H1 (cell line): ENCODE results near the gene BLMH. TPM values are rescaled to one million over a fixed set of nuclear protein-coding genes. Genes with fewer than 3 reads are reported as not detected.

Experiments used
- CTCF ChIA-PET: fragments of 300-600 bp; sonication (Branson Sonifier 250); formaldehyde crosslinking; loops from one replicate; lab custom pipeline; 2021; ENCODE audit not compliant: partially characterized antibody; lab: Charles Lee
- POLR2A ChIA-PET: fragments of 300-600 bp; sonication (Branson Sonifier 250); formaldehyde crosslinking; loops from one replicate; lab custom pipeline; 2021; ENCODE audit warnings: inconsistent platforms; ENCODE audit not compliant: partially characterized antibody; lab: Charles Lee
- DNase-seq, 2 experiments: peaks; one replicate each; pipeline versions ENCODE4 v3.0.0 to v3.0.0-alpha.2; 2010 to 2022; ENCODE audit warnings: low spot score in 2 of 2, low read depth in 1 of 2, mixed read lengths in 1 of 2
- FAIRE-seq: peaks from 2 replicates; lab custom pipeline; 2011; peaks lifted over from hg19 to GRCh38; lab: Jason Lieb, UNC
- H2AFZ ChIP-seq: 2 replicates; pipeline ENCODE4 v1.8.1; 2012; ENCODE audit warnings: low read length, inconsistent platforms
- H2AK5ac ChIP-seq: 2 replicates; pipeline ENCODE4 v1.6.1; 2013; ENCODE audit warnings: low read depth, low read length
- H2BK120ac ChIP-seq: replicated peaks from 2 replicates; pipeline ENCODE3; 2013; ENCODE audit warnings: low read depth, low read length, inconsistent platforms
- H2BK12ac ChIP-seq: 2 replicates; pipeline ENCODE4 v1.6.1; 2013; ENCODE audit warnings: low read depth, low read length
- H2BK15ac ChIP-seq: 2 replicates; pipeline ENCODE4 v1.6.1; 2013; ENCODE audit warnings: low read length
- H2BK20ac ChIP-seq: 2 replicates; pipeline ENCODE4 v1.6.1; 2013; ENCODE audit warnings: low read length
- H2BK5ac ChIP-seq: 2 replicates; pipeline ENCODE4 v1.6.1; 2013; ENCODE audit warnings: low read depth, low read length
- H3K14ac ChIP-seq: 2 replicates; pipeline ENCODE4 v1.6.1; 2013; ENCODE audit warnings: inconsistent platforms; ENCODE audit not compliant: insufficient read length
- H3K18ac ChIP-seq: 2 replicates; pipeline ENCODE4 v1.6.1; 2013; ENCODE audit warnings: low read length; ENCODE audit errors: extremely low read depth
- H3K23ac ChIP-seq: 2 replicates; pipeline ENCODE4 v1.6.1; 2013; ENCODE audit warnings: inconsistent platforms; ENCODE audit not compliant: insufficient read length
- H3K23me2 ChIP-seq: 2 replicates; pipeline ENCODE4 v1.6.1; 2013; ENCODE audit warnings: low read depth, low read length
- H3K27ac ChIP-seq: 2 replicates; pipeline ENCODE4 v1.6.1; 2011; ENCODE audit warnings: low read depth, low read length, inconsistent platforms
- H3K27me3 ChIP-seq, 4 experiments: replicated peaks in 1 of 4; 1 replicate in 1 of 4; 2 replicates in 3 of 4; pipeline versions ENCODE4 v1.6.1 to v1.8.1; 2011 to 2013; ENCODE audit warnings: low read length in 3 of 4, mild to moderate bottlenecking in 3 of 4, inconsistent platforms in 2 of 4, mixed read lengths in 2 of 4, moderate library complexity in 1 of 4; ENCODE audit not compliant: control insufficient read depth in 3 of 4, insufficient read depth in 3 of 4; ENCODE audit errors: extremely low read depth in 1 of 4
- H3K36me3 ChIP-seq, 4 experiments: 2 replicates each; pipeline versions ENCODE4 v1.6.1 to v1.8.1; 2011 to 2013; ENCODE audit warnings: mild to moderate bottlenecking in 4 of 4, low read length in 3 of 4, moderate library complexity in 2 of 4, control low read depth in 1 of 4, inconsistent platforms in 1 of 4; ENCODE audit not compliant: insufficient read depth in 4 of 4, control insufficient read depth in 2 of 4
- H3K4ac ChIP-seq: replicated peaks from 2 replicates; pipeline ENCODE3; 2013; ENCODE audit warnings: low read length, low read depth, mixed read lengths, inconsistent platforms; ENCODE audit not compliant: insufficient read length
- H3K4me1 ChIP-seq, 4 experiments: replicated peaks in 1 of 4; 1 replicate in 1 of 4; 2 replicates in 3 of 4; pipeline versions ENCODE4 v1.6.1 to v1.8.1; 2011 to 2013; ENCODE audit warnings: low read length in 3 of 4, inconsistent platforms in 2 of 4, mixed read lengths in 1 of 4; ENCODE audit not compliant: insufficient read depth in 4 of 4, control insufficient read depth in 3 of 4
- H3K4me2 ChIP-seq, 2 experiments: 2 replicates each; pipeline versions ENCODE4 v1.6.1 to v1.8.1; 2011 to 2013; ENCODE audit warnings: low read depth in 2 of 2, low read length in 2 of 2, control low read depth in 1 of 2, inconsistent platforms in 1 of 2, mild to moderate bottlenecking in 1 of 2; ENCODE audit not compliant: insufficient read depth in 1 of 2
- H3K4me3 ChIP-seq, 4 experiments: fragments of 200-600, 300-600 bp in 1 of 4; sonication (generic), shearing (Covaris generic), sonication (Bioruptor Twin) in 1 of 4; 2 replicates each; pipeline versions ENCODE4 v1.5.1 to v1.8.1; 2011 to 2016; ENCODE audit warnings: low read length in 4 of 4, low read depth in 3 of 4, control low read depth in 2 of 4, inconsistent platforms in 2 of 4, mild to moderate bottlenecking in 2 of 4, mixed read lengths in 1 of 4, moderate library complexity in 1 of 4; ENCODE audit not compliant: insufficient read depth in 2 of 4; ENCODE audit errors: extremely low read depth in 1 of 4
- H3K56ac ChIP-seq: replicated peaks from 2 replicates; pipeline ENCODE3; 2013; ENCODE audit warnings: low read depth, mild to moderate bottlenecking, mixed read lengths, low read length, inconsistent platforms; ENCODE audit not compliant: insufficient read length
- H3K79me1 ChIP-seq: 2 replicates; pipeline ENCODE4 v1.6.1; 2013; ENCODE audit warnings: low read depth, low read length, control low read depth
- H3K79me2 ChIP-seq, 2 experiments: 2 replicates each; pipeline versions ENCODE4 v1.6.1 to v1.8.1; 2012 to 2013; ENCODE audit warnings: low read length in 2 of 2, mild to moderate bottlenecking in 2 of 2, inconsistent platforms in 1 of 2; ENCODE audit not compliant: insufficient read depth in 2 of 2, control insufficient read depth in 1 of 2
- H3K9ac ChIP-seq, 4 experiments: replicated peaks in 1 of 4; 1 replicate in 1 of 4; 2 replicates in 3 of 4; pipeline versions ENCODE4 v1.6.1 to v1.8.1; 2011 to 2013; ENCODE audit warnings: low read depth in 3 of 4, low read length in 3 of 4, control low read depth in 2 of 4, mild to moderate bottlenecking in 2 of 4, moderate library complexity in 2 of 4, inconsistent platforms in 1 of 4; ENCODE audit errors: extremely low read depth in 1 of 4
- H3K9me3 ChIP-seq, 2 experiments: 2 replicates each; pipeline versions ENCODE4 v1.6.1 to v1.8.1; 2012 to 2013; ENCODE audit warnings: mild to moderate bottlenecking in 2 of 2, moderate library complexity in 2 of 2, control low read depth in 1 of 2, inconsistent platforms in 1 of 2, low read depth in 1 of 2, low read length in 1 of 2, mixed read lengths in 1 of 2; ENCODE audit not compliant: insufficient read depth in 2 of 2
- H4K20me1 ChIP-seq, 2 experiments: replicated peaks in 1 of 2; 2 replicates each; pipeline versions ENCODE3 to v1.8.1; 2011 to 2013; ENCODE audit warnings: inconsistent platforms in 2 of 2, low read length in 2 of 2, mild to moderate bottlenecking in 1 of 2; ENCODE audit not compliant: insufficient read depth in 2 of 2, control insufficient read depth in 1 of 2
- H4K5ac ChIP-seq: 2 replicates; pipeline ENCODE4 v1.6.1; 2013; ENCODE audit warnings: low read length, low read depth, mixed read lengths, inconsistent platforms; ENCODE audit not compliant: insufficient read length
- H4K8ac ChIP-seq: 2 replicates; pipeline ENCODE4 v1.8.0; 2013; ENCODE audit warnings: mild to moderate bottlenecking, moderate library complexity, low read length, inconsistent platforms; ENCODE audit not compliant: insufficient read depth; ENCODE audit errors: extremely low read depth
- H4K91ac ChIP-seq: replicated peaks from 2 replicates; pipeline ENCODE3; 2013; ENCODE audit warnings: low read length, mixed read lengths, inconsistent platforms; ENCODE audit not compliant: insufficient read length
- CREB1 ChIP-seq: IDR thresholded peaks from 2 replicates; pipeline ENCODE4 v1.6.1; 2012; ENCODE audit warnings: inconsistent platforms
- KDM1A ChIP-seq: fragments of 200-600, 300-600 bp; sonication (generic); IDR thresholded peaks from 2 replicates; pipeline ENCODE4 v1.7.1; 2016; ENCODE audit warnings: mild to moderate bottlenecking, low read length, borderline replicate concordance
- MAX ChIP-seq: IDR thresholded peaks from 2 replicates; pipeline ENCODE4 v1.6.1; 2012; ENCODE audit warnings: inconsistent platforms
- RNF2 ChIP-seq: fragments of 200-900, 300-1000 bp; sonication (generic); IDR thresholded peaks from 2 replicates; pipeline ENCODE4 v1.7.1; 2016; ENCODE audit warnings: borderline replicate concordance, low read depth, mild to moderate bottlenecking, antibody characterized with exemption, low read length; ENCODE audit not compliant: poor library complexity, severe bottlenecking; ENCODE audit errors: missing control alignments
- TAF1 ChIP-seq: IDR thresholded peaks from 2 replicates; pipeline ENCODE4 v1.6.1; 2011; ENCODE audit warnings: mild to moderate bottlenecking, low read depth, low read length
- WGBS, 2 experiments: shearing (Covaris generic) in 1 of 2; methylation state at CpG; one replicate each; pipeline versions ENCODE4 v1.1.6 to v1.1.7; 2013 to 2015; ENCODE audit warnings: low lambda C conversion rate in 2 of 2, mixed read lengths in 2 of 2, inconsistent platforms in 1 of 2, low coverage in 1 of 2, missing lambda C conversion rate in 1 of 2; ENCODE audit not compliant: insufficient replicate concordance in 2 of 2, insufficient coverage in 1 of 2, insufficient read length in 1 of 2; ENCODE audit errors: extremely low coverage in 1 of 2, missing lambda C conversion rate in 1 of 2; 5-methylcytosine and 5-hydroxymethylcytosine counted together
- polyA plus RNA-seq, 7 experiments: library from polyadenylated mRNA; depleted of rRNA in 3 of 7; stranded (reverse) in 5 of 7; unstranded in 2 of 7; fragments of >200 nt in 5 of 7; fragments of 200-250 nt in 2 of 7; gene quantifications; 1 replicate in 5 of 7; 2 replicates in 1 of 7; 4 replicates in 1 of 7; pipeline versions ENCODE4 v1.2.1 to v1.2.3, GENCODE V29; 2011 to 2013; ENCODE audit warnings: missing spikeins in 2 of 7, mixed read lengths in 2 of 7
- total RNA-seq: library from RNA; stranded (reverse); fragmentation: NEBNext Ultra II Directional; extraction: Animal tissue kit (Norgen Biotek cat#: 25700); gene quantifications from 2 replicates; pipeline ENCODE4 v1.2.1, GENCODE V29; 2021

Gene BLMH
- total and polyA plus RNA-seq, 2 of the 8 experiments (the other 6 are each of a cell fraction or from before 2014, with no cell fraction given), result 18.2 to 74.3 TPM

DNA sequence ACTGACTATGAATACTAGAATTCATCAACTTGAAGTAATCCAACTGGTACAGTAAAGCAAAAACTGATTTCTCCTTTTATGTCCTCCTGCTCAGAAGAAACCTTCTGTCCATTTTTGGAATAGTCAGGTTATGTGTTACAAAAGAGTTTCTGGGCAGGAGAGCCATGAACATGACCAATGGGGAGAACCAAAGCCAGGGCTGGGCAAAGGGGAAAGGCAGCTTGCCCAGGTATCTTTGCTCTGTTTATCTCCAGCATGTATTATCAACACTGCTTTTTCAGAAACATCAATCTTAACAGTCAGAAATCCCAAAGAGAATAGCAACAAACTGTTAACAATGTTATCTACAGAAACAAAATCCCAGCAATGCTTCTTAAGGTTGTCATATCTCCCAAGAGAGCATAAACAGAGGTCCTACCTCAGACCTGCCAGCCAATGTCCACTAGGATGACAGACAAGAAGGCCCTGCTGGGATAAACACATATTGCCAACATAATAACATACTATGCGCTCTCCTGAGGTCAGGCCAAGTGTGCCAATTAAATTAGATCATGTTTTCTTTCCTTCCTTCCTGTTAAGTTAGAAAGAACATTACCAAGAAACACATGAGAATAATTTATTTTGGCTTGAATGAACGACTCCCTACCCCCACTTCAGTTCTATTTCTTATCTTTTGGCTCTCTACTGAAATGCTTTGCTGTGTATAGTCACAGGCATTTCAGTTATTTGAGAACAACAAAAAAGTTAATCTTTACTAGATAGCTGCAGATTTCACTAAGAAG is 28.0 kb downstream of the BLMH start:
- Histone ChIP-seq H3K9ac (no peak overlapping the region), H4K91ac (no peak overlapping the region), H3K79me2 (no peaks in the 10 kb centered on the region), H3K4me3 (no peak overlapping the region), H2AFZ (no peak overlapping the region), H3K18ac (no peak overlapping the region), H3K4me2 (no peak overlapping the region), H4K8ac (no peak overlapping the region), H2BK20ac (no peak overlapping the region), H3K36me3 (peaks cover 4 to 38% (median 19%) of the 10 kb centered on the region in 4 experiments; a peak in 6 of 8 replicates), H4K5ac (no peak overlapping the region), H2BK12ac (no peak overlapping the region), H3K27ac (no peak overlapping the region), H3K4ac (no peak overlapping the region), H3K56ac (no peak overlapping the region), H3K79me1 (no peaks in the 10 kb centered on the region; the same call in 1 of the 2 replicates), H3K4me1 (no peaks in the 10 kb centered on the region), H2BK5ac (no peak overlapping the region), H2BK120ac (no peak overlapping the region), H2BK15ac (no peak overlapping the region), H4K20me1 (peaks cover 0 to 1% of the 10 kb centered on the region in 2 experiments), H2AK5ac (no peak overlapping the region), H3K23ac (no peak overlapping the region), H3K23me2 (no peaks in the 10 kb centered on the region), H3K9me3 (no peaks in the 10 kb centered on the region), H3K14ac (no peak overlapping the region), H3K27me3 (no peaks in the 10 kb centered on the region)
- DNase-seq (no peak), FAIRE-seq (no peak)
- ChIA-PET CTCF (interaction anchor here (0.9 to 1.2 kb wide), 2 partner anchors 145 to 159 kb away, joined by 3 read pairs; no protein-coding TSS in a partner anchor), POLR2A (no interaction called here)
- 81% methylated on average over 2 of the region's 2 CpGs; no CpG with 5 or more reads in 1 of the 2 experiments for WGBS, 2 experiments
- no peak for TF ChIP-seq TAF1
- TF ChIP-seq MAX, result no peak
- TF ChIP-seq RNF2, result no peak
- TF ChIP-seq CREB1, result no peak
- no peak for TF ChIP-seq KDM1A
